ENCODE measurements around the gene ARL13B.
"Not testable (repeated sequence)": the region's sequence is repeated elsewhere in the genome, so short reads cannot be mapped to it uniquely, and the experiment has no call there.

ARL13B gene

DNA sequence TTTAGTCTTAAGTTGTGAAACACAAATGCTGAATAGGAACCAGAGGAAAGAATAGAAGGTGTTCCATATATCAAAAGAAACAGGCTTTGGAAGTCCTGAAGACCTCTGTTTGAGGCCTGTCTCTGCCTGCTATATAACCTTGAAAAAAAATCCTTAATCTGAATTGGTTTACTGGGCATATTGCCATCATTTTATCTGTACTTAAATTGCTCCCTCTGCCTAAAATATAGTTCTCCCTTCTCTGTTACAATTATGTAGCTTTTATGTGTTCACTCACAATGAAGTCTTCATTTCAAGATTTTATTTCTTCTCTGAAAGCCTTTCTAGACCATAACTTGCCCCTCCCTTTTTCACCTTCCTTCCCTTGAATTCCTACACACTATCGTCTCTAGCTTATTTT lies 21.2 kb downstream of the ARL13B start:
- no peak for DNase-seq

DNA sequence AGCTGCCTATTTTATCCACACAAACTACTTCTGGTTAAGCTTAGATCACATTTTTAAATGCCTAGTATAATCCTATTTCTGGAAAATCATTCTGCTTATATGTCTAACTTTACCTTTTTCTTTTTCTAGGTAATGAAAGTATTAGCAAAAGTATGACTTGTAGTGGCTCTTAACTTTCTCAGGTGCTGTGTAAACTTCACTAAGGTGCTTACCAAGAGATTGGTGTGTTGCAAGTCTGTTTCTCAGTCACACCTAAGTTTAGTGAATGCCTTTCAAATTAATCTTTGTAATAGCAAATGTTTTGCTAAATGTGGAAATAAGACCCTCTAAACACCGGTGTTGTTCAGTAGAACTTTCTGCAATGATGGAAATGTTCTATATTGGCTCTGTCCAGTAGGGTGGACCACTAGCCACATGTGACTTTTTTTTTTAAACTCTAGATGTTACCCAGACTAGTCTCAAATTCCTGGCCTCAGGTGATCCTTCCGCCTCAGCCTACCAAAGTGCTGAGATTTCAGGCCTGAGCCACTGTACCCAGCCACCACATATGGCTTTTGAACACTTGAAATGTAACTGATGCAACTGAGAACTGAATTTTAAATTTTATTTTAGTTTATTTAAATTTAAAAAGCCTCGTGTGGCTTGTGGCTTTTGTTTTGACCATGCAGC lies 22.0 kb downstream of the ARL13B start:
- no peak for DNase-seq

- no peak for DNase-seq
These were observed 24.5 kb downstream of the ARL13B start for GRCh38 chr3:94004301-94004910.

DNA sequence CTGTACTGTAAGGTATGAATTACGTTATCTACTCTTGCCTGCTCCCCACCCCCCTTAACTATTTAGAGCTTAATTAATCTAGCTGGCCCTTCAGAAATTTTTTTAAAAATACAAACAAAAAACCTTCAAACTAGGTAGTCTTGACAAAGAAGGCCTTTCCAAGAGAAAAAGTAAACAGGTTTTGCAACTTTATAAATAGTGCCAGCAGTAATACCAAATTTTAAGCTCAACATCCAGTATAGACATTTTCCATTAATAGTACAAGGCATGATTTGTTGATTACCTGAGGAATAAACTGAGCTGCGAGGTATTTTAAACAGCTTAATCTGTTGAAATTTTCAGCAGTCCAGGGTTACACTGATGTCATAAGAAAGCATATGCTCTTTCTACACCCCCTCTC lies 28.3 kb downstream of the ARL13B start:
- no peak for DNase-seq

DNA sequence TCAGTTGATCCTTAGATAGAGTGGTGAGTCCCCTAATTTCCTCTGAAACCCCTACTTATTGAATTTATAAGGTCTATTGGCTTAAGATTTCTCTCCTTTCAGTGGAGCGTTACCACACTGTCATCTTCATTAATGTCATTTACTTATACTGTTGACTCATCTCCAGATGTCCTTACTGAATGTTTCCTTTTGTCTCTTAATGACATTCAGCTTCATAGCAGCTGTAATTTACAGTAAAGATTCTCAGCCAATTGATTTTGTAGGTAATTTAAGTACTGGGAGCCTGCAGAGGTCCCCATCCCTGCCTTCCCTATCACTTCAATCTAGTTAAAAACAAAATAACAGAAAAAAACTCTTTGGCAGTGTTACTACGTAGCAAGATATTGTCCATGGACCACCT lies 29.7 kb downstream of the ARL13B start:
- DNase-seq = no peak

- no peak for DNase-seq
These were observed 31.3 kb downstream of the ARL13B start for GRCh38 chr3:94011233-94011711.

DNA sequence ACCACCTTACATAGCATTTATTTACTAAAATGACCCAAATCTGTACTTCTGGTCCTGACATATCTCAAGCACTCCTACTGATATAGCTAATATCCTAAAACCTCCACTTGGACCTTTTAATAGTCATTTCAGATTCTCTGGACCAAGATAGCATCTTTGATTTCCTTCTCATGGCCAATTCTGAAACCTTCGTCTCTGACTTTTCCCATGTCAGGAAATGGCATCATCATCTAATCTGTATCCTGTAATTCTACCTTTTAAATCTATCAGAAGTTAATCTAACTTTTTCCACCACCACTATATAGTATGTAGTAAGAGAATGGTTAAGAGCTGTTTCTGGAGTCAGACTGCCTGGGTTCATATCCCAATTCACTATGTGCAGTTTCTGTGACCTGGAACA lies 32.2 kb downstream of the ARL13B start:
- no peak for DNase-seq

- no peak for DNase-seq
These were observed 35.1 kb downstream of the ARL13B start for GRCh38 chr3:94015025-94015424.

GRCh38 chr3:94019659-94020058 lies 39.7 kb downstream of the ARL13B start:
- no peak for DNase-seq

GRCh38 chr3:94020293-94020692 lies 40.3 kb downstream of the ARL13B start:
- no peak for DNase-seq

DNA sequence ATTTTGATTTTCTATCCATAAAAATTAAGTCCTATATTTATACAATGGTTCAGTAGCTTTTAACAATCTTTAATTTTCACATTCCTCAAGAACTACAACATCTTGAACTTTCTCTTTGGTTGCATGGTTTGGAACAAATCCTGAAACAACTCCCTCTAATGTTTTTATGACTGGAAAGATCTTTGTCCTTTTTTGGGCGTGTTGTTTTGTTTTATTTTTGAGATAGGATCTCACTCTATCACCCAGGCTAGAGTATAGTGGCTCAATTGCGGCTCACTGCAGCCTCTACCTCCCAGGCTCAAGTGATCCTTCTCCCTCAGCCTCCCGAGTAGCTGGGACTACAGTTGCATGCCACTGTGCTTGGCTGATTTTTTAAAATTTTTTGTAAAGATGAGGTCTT lies 44.4 kb downstream of the ARL13B start:
- DNase-seq = no peak

GRCh38 chr3:94026623-94027022 lies 46.7 kb downstream of the ARL13B start:
- DNase-seq = no peak

- DNase-seq = no peak
These were observed 48.3 kb downstream of the ARL13B start, which contains the start of gene STX19 for GRCh38 chr3:94028093-94028837. Gene STX19 (minus strand): TSS chr3:94028597. CDS start chr3:94015269, 13,328 bp downstream.

- DNase-seq = no peak
These were observed 57.1 kb downstream of the ARL13B start for GRCh38 chr3:94036909-94037507.

DNA sequence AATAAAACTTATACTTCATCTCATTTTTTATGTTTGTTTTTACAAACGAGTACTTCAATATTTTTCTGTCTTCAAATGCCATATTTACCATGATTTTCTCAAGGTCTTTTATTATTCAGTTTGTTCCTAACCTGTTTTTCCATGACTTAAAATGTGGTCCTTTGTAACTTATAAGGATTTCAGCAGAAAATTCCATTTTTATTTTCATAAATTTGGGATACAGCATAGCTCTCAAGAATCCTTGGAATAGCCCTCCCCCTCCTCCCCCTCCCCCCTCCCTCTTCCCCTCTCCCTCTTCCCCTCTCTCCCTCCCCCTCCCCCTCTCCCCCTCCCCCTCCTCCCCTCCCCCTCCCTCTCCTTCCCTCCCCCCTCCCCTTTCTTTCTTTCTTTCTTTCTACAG lies 63.3 kb downstream of the ARL13B start:
- DNase-seq = no peak

DNA sequence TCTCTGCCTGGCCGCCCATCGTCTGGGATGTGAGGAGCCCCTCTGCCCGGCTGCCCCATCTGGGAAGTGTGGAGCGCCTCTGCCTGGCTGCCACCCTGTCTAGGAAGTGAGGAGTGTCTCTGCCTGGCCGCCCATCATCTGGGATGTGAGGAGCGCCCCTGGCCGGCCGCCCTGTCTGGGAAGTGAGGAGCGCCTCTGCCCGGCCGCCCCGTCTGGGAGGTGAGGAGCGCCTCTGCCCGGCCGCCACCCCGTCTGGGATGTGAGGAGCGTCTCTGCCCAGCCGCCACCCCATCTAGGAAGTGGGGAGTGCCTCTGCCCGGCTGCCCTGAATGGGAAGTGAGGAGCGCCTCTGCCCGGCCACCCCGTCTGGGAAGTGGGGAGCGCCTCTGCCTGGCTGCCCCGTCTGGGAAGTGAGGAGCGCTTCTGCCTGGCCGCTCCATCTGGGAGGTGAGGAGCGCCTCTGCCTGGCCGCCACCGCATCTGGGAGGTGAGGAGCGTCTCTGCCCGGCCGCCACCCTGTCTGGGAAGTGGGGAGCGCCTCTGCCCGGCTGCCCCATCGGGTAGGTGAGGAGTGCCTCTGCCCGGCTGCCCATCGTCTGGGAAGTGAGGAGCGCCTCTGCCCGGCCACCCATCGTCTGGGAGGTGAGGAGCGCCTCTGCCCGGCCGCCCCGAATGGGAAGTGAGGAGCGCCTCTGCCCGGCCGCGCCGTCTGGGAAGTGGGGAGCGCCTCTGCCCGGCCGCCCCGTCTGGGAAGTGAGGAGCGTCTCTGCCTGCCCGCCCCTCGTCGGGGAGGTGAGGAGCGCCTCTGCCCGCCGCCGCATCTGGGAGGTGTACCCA lies 64.4 kb downstream of the ARL13B start:
- DNase-seq = not testable (repeated sequence)

DNA sequence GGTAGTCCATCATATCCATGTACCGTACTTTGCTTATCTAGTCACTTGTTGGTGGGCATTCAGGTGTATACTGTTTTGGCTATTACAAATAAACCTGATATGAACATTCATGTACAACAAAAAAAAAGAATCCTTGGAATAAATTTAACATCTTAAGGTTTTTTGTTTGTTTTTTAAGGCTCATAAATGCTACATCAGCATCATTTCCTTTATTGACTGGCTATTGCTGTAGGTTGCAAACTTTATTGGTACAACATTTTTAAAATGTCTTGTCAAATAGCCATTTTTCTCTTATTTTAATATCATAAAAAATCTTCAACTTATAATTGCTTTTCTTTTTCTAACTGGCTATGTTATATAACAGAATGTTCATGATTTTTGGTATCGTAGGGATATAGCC lies 66.6 kb downstream of the ARL13B start:
- no peak for DNase-seq

- no peak for DNase-seq
These were observed 69.3 kb downstream of the ARL13B start for GRCh38 chr3:94049267-94049666.

DNA sequence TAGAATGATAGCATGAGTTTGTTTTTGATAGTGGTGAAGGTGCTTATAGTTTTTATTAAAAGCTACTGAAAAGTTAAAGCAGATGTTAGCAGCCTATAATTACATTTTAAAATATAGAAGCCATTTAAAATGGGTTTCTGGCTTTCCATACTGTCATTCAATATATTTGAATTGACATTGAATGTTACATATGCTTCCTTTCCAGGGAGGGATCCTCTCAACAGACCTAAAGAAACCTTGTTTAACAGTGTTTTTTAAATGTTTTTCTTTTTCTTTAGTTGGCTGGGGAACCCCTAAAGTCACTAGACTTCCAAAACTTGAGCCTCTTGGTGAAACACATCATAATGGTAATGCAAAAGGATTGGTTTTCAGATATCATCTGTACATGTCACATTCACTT lies 70.6 kb downstream of the ARL13B start:
- no peak for DNase-seq

- DNase-seq = no peak
These were observed 81.3 kb downstream of the ARL13B start for GRCh38 chr3:94061297-94061696.

GRCh38 chr3:94062513-94063404 lies 82.8 kb downstream of the ARL13B start, which contains the start of the genes DHFR2 and NSUN3:
Gene DHFR2 (minus strand): TSS chr3:94062916. CDS start chr3:94061511, 1,405 bp downstream.
Gene NSUN3 (plus strand): TSS chr3:94063061. CDS start chr3:94063127, 66 bp downstream.
- DNase-seq = peak; percentile 66 to 67

Data from stimulated activated CD4-positive, alpha-beta T cell treated with anti-CD3 and anti-CD28 coated beads, Interleukin-2, amount 100 ng/mL, for 48 hours (primary cell).